SK-N-MC (cell line): ENCODE results near the gene PAPOLB.

Experiments
- DNase-seq: peaks from one replicate; pipeline ENCODE4 v3.0.0-alpha.2; 2011; ENCODE audit warnings: low read depth, low spot score
- H3K27ac ChIP-seq: fragments of 200-600 bp; sonication (generic); 2 replicates; pipeline ENCODE4 v1.5.1; 2016; ENCODE audit warnings: mixed run types
- H3K36me3 ChIP-seq: fragments of 200-600 bp; sonication (generic); 2 replicates; pipeline ENCODE4 v1.6.1; 2017; ENCODE audit warnings: antibody characterized with exemption, low read length, mixed read lengths; ENCODE audit not compliant: insufficient read depth
- H3K4me3 ChIP-seq: fragments of 200-600 bp; sonication (generic); 2 replicates; pipeline ENCODE4 v1.5.1; 2016
- H3K9ac ChIP-seq: fragments of 200-600 bp; sonication (generic); 2 replicates; pipeline ENCODE4 v1.8.0; 2017; ENCODE audit warnings: mixed run types, mixed read lengths; ENCODE audit not compliant: insufficient read length
- H3K9me3 ChIP-seq: fragments of 200-600 bp; sonication (generic); 2 replicates; pipeline ENCODE4 v1.6.1; 2017; ENCODE audit warnings: low read depth, mild to moderate bottlenecking, antibody characterized with exemption, low read length, moderate library complexity, mixed read lengths
- EZH2 ChIP-seq: fragments of 200-600 bp; sonication (generic); IDR thresholded peaks from one replicate; pipeline ENCODE4 v1.6.1; 2017; ENCODE audit warnings: antibody characterized with exemption
- FOXP2 ChIP-seq: optimal IDR thresholded peaks from 2 replicates; pipeline ENCODE3; 2011; ENCODE audit warnings: mild to moderate bottlenecking, moderate library complexity; ENCODE audit not compliant: insufficient read depth; ENCODE audit errors: extremely low read length, control extremely low read depth
- POLR2AphosphoS5 ChIP-seq: IDR thresholded peaks from 2 replicates; pipeline ENCODE4 v1.6.1; 2012; ENCODE audit warnings: mild to moderate bottlenecking, low read depth, low read length, borderline replicate concordance

Gene PAPOLB

DNA sequence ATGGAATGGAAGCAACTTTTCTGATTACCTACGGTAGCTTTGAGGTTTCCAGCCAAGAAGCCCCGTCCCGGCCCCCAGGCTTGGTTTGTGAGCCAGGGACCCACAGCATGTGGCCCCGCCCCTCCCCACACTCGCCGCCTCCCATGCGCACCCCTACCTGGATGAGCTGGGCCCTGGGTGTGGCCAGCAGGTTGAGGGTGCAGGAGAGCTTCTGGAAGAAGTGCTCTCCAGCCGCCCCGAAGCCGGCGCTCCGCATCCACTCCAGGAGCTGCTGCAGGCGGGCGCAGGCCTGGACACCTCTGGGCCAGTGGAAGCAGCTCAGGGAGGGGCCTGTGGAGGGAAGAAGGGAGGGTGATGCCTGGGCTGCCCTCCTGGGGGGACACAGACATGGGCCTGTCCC lies 46.7 kb downstream of the PAPOLB start:
- no peak for TF ChIP-seq EZH2
- no peak for TF ChIP-seq POLR2AphosphoS5
- no peak for TF ChIP-seq FOXP2
- no peak for DNase-seq
- no peaks in the 10 kb centered on the region for H3K9me3 ChIP-seq
- no peak overlapping the region for H3K27ac ChIP-seq
- H3K9ac ChIP-seq, result no peak overlapping the region
- no peaks in the 10 kb centered on the region for H3K36me3 ChIP-seq
- H3K4me3 ChIP-seq, result no peak overlapping the region

DNA sequence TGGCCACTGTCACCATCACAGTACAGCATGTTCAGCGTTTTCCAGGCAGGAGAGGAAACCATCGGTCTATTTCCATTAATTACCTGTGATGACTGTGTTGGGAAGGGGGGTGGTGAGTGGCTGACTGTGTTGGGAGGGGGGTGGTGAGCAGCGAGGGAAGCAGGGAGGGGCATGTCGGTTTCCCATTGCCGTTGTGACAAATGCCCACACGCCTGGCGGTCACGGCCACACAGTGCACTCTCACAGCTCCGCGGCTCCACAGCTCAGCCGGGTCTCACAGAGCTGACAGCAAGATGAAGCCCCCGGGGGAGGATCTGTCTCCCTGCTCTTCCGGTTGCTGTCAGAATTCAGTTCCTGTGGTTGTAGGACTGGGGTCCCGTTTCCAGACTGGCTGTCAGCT lies 47.4 kb downstream of the PAPOLB start:
- H3K9ac ChIP-seq, result no peak overlapping the region

DNA sequence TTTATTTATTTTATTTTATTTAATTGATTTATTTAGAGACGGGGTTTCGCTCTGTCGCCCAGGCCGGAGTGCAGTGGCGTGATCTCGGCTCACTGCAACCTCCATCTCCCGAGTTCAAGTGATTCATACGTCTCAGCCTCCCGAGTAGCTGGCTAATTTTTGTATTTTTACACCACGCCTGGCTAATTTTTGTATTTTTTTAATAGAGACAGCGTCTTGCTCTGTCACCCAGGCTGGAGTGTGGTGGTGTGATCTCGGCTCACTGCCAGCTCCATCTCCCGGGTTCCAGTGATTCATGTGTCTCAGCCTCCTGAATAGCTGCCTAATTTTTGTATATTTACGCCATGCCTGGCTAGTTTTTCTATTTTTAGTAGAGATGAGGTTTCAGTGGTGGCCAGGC lies 52.2 kb downstream of the PAPOLB start:
- no peaks in the 10 kb centered on the region for H3K36me3 ChIP-seq
- no peak for DNase-seq
- TF ChIP-seq FOXP2, result no peak
- TF ChIP-seq EZH2, result no peak
- no peak for TF ChIP-seq POLR2AphosphoS5
- no peak overlapping the region for H3K4me3 ChIP-seq
- H3K9ac ChIP-seq, result no peak overlapping the region
- H3K27ac ChIP-seq, result no peak overlapping the region
- no peaks in the 10 kb centered on the region for H3K9me3 ChIP-seq

More for the DNA sequence above, 47.4 kb downstream of the PAPOLB start:
- Histone ChIP-seq H3K4me3 (no peak overlapping the region), H3K36me3 (no peaks in the 10 kb centered on the region), H3K27ac (no peak overlapping the region), H3K9me3 (no peaks in the 10 kb centered on the region)
- no peak for DNase-seq
- no peak for TF ChIP-seq EZH2
- TF ChIP-seq FOXP2, result no peak
- no peak for TF ChIP-seq POLR2AphosphoS5

DNA sequence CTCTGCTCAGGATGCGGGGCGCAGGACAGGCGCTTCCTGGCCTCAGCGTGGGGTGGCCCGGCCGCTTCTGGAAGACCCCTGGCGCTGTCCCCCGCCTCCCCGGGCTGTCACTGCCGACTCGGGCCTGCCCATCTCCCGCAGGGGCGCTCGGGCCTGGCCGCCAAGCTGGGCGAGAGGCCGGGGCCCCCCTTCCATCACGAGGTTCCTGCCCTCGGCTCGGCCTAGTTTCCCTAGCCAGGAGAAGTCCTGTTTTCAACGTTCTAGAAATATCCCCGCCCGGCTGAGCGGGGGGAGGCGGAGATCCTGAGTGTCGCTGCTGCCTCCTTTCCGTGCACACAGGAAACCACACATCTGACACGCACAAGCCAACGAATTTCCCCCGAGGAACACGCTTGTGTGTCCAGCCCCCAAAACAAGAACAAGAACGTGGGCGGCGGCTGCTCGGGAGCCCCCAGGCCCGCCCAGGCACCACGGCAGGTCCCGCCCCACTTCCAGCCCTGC lies 52.7 kb downstream of the PAPOLB start:
- Histone ChIP-seq H3K4me3 (no peak overlapping the region), H3K9me3 (no peaks in the 10 kb centered on the region), H3K27ac (no peak overlapping the region), H3K9ac (no peak overlapping the region), H3K36me3 (no peaks in the 10 kb centered on the region)
- DNase-seq, result no peak
- no peak for TF ChIP-seq EZH2
- TF ChIP-seq POLR2AphosphoS5, result no peak
- TF ChIP-seq FOXP2, result no peak

DNA sequence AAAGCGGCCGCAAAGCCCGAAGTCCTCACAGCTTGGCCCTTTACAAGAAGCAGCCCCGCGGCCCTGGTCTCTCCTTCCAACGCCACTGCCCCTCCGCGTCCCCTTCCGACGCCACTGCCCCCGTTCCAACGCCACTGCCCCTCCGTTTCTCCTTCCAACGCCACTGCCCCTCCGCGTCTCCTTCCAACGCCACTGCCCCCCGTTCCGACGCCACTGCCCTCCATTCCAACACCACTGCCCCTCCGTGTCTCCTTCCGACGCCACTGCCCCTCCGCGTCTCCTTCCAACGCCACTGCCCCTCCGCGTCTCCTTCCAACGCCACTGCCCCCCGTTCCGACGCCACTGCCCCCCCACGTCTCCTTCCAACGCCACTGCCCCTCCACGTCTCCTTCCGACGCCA lies 53.3 kb downstream of the PAPOLB start:
- DNase-seq, result no peak
- Histone ChIP-seq H3K9me3 (no peaks in the 10 kb centered on the region), H3K9ac (no peak overlapping the region), H3K4me3 (no peak overlapping the region), H3K27ac (no peak overlapping the region), H3K36me3 (no peaks in the 10 kb centered on the region)
- TF ChIP-seq POLR2AphosphoS5 (no peak), FOXP2 (no peak), EZH2 (no peak)

DNA sequence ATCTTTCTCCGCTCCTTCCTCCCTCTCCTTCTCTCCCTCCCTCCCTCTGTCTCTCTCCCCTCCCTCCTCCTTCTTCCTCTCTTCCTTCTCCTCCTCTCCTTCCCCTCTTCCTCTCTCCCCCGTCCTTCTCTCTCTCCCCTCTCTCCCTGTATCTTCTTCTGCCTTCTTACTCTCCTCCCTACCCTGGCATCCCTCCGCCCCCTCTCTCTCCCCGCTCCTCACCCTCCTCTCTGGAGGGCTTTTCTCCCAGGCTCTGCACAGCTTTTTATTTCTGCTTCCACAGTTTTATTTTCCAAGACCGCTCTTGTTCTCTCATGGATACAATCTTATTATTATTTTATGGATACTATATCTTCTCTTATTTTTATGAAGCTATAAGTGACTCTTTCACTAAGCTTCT lies 53.8 kb downstream of the PAPOLB start:
- Histone ChIP-seq H3K9ac (no peak overlapping the region), H3K9me3 (no peaks in the 10 kb centered on the region), H3K36me3 (no peaks in the 10 kb centered on the region), H3K4me3 (no peak overlapping the region), H3K27ac (no peak overlapping the region)
- TF ChIP-seq FOXP2, result no peak
- no peak for TF ChIP-seq EZH2
- no peak for TF ChIP-seq POLR2AphosphoS5
- DNase-seq, result no peak
